Measurements from ENCODE around the gene CSNK2B.

- TF ChIP-seq CTCF (IDR thresholded peaks at IDR 0.05) (no peak), POLR2AphosphoS5 (IDR thresholded peaks at IDR 0.05; ENCODE audit: low read depth, low read length) (no peak)
These were observed 52.4 kb downstream of the CSNK2B start for GRCh38 chr6:31718265-31718664.

Data from Panc1 (cell line).